PC-9 (cell line): ENCODE data around the gene BHLHA15. TPM values are rescaled to one million over a fixed set of nuclear protein-coding genes. Genes with fewer than 3 reads are reported as not detected.

Experiments
- BruUV-seq: library from RNA; stranded (reverse); fragments of 400-500 nt; replicated peaks from 2 replicates; lab custom pipeline; 2021; lab: Mats Ljungman, UMichigan
- CTCF ChIA-PET: fragments of 300-600 bp; sonication (Branson Sonifier 250); formaldehyde crosslinking; loops from one replicate; lab custom pipeline; 2022; ENCODE audit warnings: antibody characterized with exemption; lab: Charles Lee
- POLR2A ChIA-PET: fragments of 300-600 bp; sonication (Branson Sonifier 250); formaldehyde crosslinking; loops from one replicate; lab custom pipeline; 2022; ENCODE audit warnings: antibody characterized with exemption; ENCODE audit not compliant: unreplicated experiment; lab: Charles Lee
- DNase-seq, 2 experiments: peaks; one replicate each; pipeline versions ENCODE4 v3.0.0 to v3.0.0-alpha.2; 2015 to 2022; ENCODE audit warnings: mixed read lengths in 1 of 2
- H2AFZ ChIP-seq: fragments of 200-600 bp; sonication (generic); 2 replicates; pipeline ENCODE4 v1.8.1; 2017; ENCODE audit warnings: antibody characterized with exemption
- H3F3A ChIP-seq: fragments of 200-600 bp; sonication (generic); 2 replicates; pipeline ENCODE4 v1.8.1; 2017; ENCODE audit warnings: antibody characterized with exemption, mild to moderate bottlenecking, low read depth; ENCODE audit not compliant: insufficient read depth
- H3K27ac ChIP-seq: fragments of 200-600 bp; sonication (generic); 2 replicates; pipeline ENCODE4 v1.6.1; 2016; ENCODE audit warnings: mixed run types
- H3K27me3 ChIP-seq: fragments of 200-600 bp; sonication (generic); 2 replicates; pipeline ENCODE4 v1.6.1; 2016; ENCODE audit warnings: low read depth, mixed run types; ENCODE audit not compliant: insufficient read depth
- H3K36me3 ChIP-seq: fragments of 200-600 bp; sonication (generic); 2 replicates; pipeline ENCODE4 v1.6.1; 2016; ENCODE audit warnings: low read depth, mixed run types
- H3K4me1 ChIP-seq: fragments of 200-600 bp; sonication (generic); replicated peaks from 2 replicates; pipeline ENCODE4 v1.6.1; 2016; ENCODE audit warnings: mixed run types; ENCODE audit not compliant: insufficient read depth
- H3K4me2 ChIP-seq: fragments of 200-600 bp; sonication (generic); 2 replicates; pipeline ENCODE4 v1.6.1; 2017; ENCODE audit warnings: mixed run types
- H3K4me3 ChIP-seq: fragments of 200-600 bp; sonication (generic); 2 replicates; pipeline ENCODE4 v1.6.1; 2016; ENCODE audit warnings: mixed run types
- H3K79me2 ChIP-seq: fragments of 200-600 bp; sonication (generic); 2 replicates; pipeline ENCODE4 v1.6.1; 2017; ENCODE audit warnings: low read depth, mixed run types
- H3K9me2 ChIP-seq: fragments of 200-600 bp; sonication (generic); 2 replicates; pipeline ENCODE4 v1.8.1; 2017; ENCODE audit warnings: mild to moderate bottlenecking; ENCODE audit not compliant: insufficient read depth
- H3K9me3 ChIP-seq: fragments of 200-600 bp; sonication (generic); 2 replicates; pipeline ENCODE4 v1.8.1; 2016; ENCODE audit warnings: low read depth; ENCODE audit not compliant: insufficient read depth
- H4K20me1 ChIP-seq: fragments of 200-600 bp; sonication (generic); 2 replicates; pipeline ENCODE4 v1.8.1; 2017; ENCODE audit not compliant: insufficient read depth
- CTCF ChIP-seq: fragments of 200-600 bp; sonication (generic); conservative IDR thresholded peaks from 2 replicates; pipeline ENCODE4 v1.6.1; 2017; ENCODE audit warnings: mixed run types, antibody characterized with exemption, mild to moderate bottlenecking, moderate library complexity
- EZH2 ChIP-seq: fragments of 200-600 bp; sonication (generic); IDR thresholded peaks from 2 replicates; pipeline ENCODE4 v1.8.0; 2017; ENCODE audit warnings: antibody characterized with exemption, low read depth
- intact Hi-C: fragments of 100-400 bp; cut with micrococcal nuclease; formaldehyde crosslinking; loops from one replicate; pipeline ENCODE4 v1.10.0; 2022; ENCODE audit not compliant: unreplicated experiment
- total RNA-seq: library from RNA; stranded (reverse); gene quantifications from 2 replicates; pipeline ENCODE4 v1.2.3, GENCODE V29; 2021

BHLHA15 gene
- total RNA-seq, 1 experiment from 2014 or later: 0.79 TPM

- H3K9me3 ChIP-seq: no peaks in the 10 kb centered on the region
- intact Hi-C loops: no loop called here
- no peaks in the 10 kb centered on the region for H4K20me1 ChIP-seq
- 0 out of 2 replicates have a peak, but pooled peaks cover 10% of the 10 kb centered on the region for H3K79me2 ChIP-seq
- H3K36me3 ChIP-seq: peaks cover 9% of the 10 kb centered on the region; the same call in 1 of the 2 replicates
- peaks cover 20% of the 10 kb centered on the region; the same call in 1 of the 2 replicates for H3F3A ChIP-seq
- no TSS peak for BruUV-seq
- no peak overlapping the region for H2AFZ ChIP-seq
- ChIA-PET POLR2A (no interaction called here), CTCF (interaction anchor here (0.6 kb wide), 2 partner anchors 195 to 810 kb away, joined by 6 to 14 read pairs; no protein-coding TSS in a partner anchor)
- H3K27me3 ChIP-seq: no peaks in the 10 kb centered on the region
- no peak overlapping the region for H3K4me3 ChIP-seq
- TF ChIP-seq EZH2 (no peak), CTCF (no peak)
- no peak overlapping the region for H3K27ac ChIP-seq
- DNase-seq: no peak
- H3K4me1 ChIP-seq: 0 out of 2 replicates have a peak, but pooled peaks cover 3% of the 10 kb centered on the region
- H3K9me2 ChIP-seq: no peaks in the 10 kb centered on the region
- H3K4me2 ChIP-seq: no peak overlapping the region
Measured at GRCh38 chr7:98170966-98171365, 40.3 kb upstream of the BHLHA15 start.

- intact Hi-C loops: no loop called here
Measured at GRCh38 chr7:98171449-98171848, 39.8 kb upstream of the BHLHA15 start.

More at GRCh38 chr7:98171449-98171848, 39.8 kb upstream of the BHLHA15 start:
- POLR2A ChIA-PET: no interaction called here
- TF ChIP-seq CTCF: no peak
- no peak for TF ChIP-seq EZH2
- H4K20me1 ChIP-seq: no peaks in the 10 kb centered on the region
- no peak overlapping the region for H3K4me3 ChIP-seq
- no peak for DNase-seq
- peaks cover 9% of the 10 kb centered on the region; the same call in 1 of the 2 replicates for H3K36me3 ChIP-seq
- no TSS peak for BruUV-seq
- no peaks in the 10 kb centered on the region for H3K27me3 ChIP-seq
- H3K9me2 ChIP-seq: no peaks in the 10 kb centered on the region
- 0 out of 2 replicates have a peak, but pooled peaks cover 10% of the 10 kb centered on the region for H3K79me2 ChIP-seq
- H3K4me1 ChIP-seq: 0 out of 2 replicates have a peak, but pooled peaks cover 3% of the 10 kb centered on the region
- CTCF ChIA-PET: interaction anchor here (0.8 kb wide), 1 partner anchor 150 kb away, joined by 5 read pairs; no protein-coding TSS in a partner anchor
- no peak overlapping the region for H2AFZ ChIP-seq
- H3K27ac ChIP-seq: no peak overlapping the region
- H3K4me2 ChIP-seq: no peak overlapping the region
- peaks cover 20% of the 10 kb centered on the region; the same call in 1 of the 2 replicates for H3F3A ChIP-seq
- H3K9me3 ChIP-seq: no peaks in the 10 kb centered on the region
